Activated B cell treated with CpG ODN at 0.5 μM for 24 hours (primary cell): ENCODE results near the gene SNX14. TPM values are rescaled to one million over a fixed set of nuclear protein-coding genes. Genes with fewer than 3 reads are reported as not detected.
A peak's percentile ranks its signal among the peaks of the same experiment; 100 is the strongest.

Source experiments
- ATAC-seq: fragments of 200-7000 bp; cut with Tn5 transposase; one replicate; pipeline ENCODE4 v1.10.0; 2021; ENCODE audit warnings: low read depth, mild to moderate bottlenecking, moderate library complexity
- CTCF ChIA-PET: fragments of 350-600 bp; sonication (Branson Sonifier 250); formaldehyde crosslinking; loops from one replicate; lab custom pipeline; 2021; ENCODE audit warnings: antibody characterized with exemption; lab: Charles Lee
- POLR2A ChIA-PET: fragments of 350-600 bp; sonication (Branson Sonifier 250); formaldehyde crosslinking; loops from one replicate; lab custom pipeline; 2021; ENCODE audit warnings: antibody characterized with exemption; lab: Charles Lee
- DNase-seq: peaks from one replicate; pipeline ENCODE4 v3.0.0; 2022
- H3K27ac Mint-ChIP-seq: one replicate; pipeline ENCODE4 v1.8.0; 2020; ENCODE audit warnings: mixed read lengths
- H3K27me3 Mint-ChIP-seq: one replicate; pipeline ENCODE4 v1.8.0; 2021; ENCODE audit warnings: mixed read lengths
- H3K36me3 Mint-ChIP-seq: one replicate; pipeline ENCODE4 v1.8.0; 2021; ENCODE audit warnings: low read depth, mixed read lengths
- H3K4me1 Mint-ChIP-seq: one replicate; pipeline ENCODE4 v1.8.0; 2021; ENCODE audit warnings: mixed read lengths
- H3K4me3 Mint-ChIP-seq: one replicate; pipeline ENCODE4 v1.8.0; 2020; ENCODE audit warnings: mild to moderate bottlenecking, mixed read lengths
- H3K9me3 Mint-ChIP-seq: one replicate; pipeline ENCODE4 v1.8.0; 2020; ENCODE audit warnings: mixed read lengths
- CTCF ChIP-seq: fragments of 200-600 bp; IDR thresholded peaks from one replicate; pipeline ENCODE4 v1.8.0; 2022; ENCODE audit warnings: antibody characterized with exemption, mild to moderate bottlenecking
- intact Hi-C: fragments of 100-400 bp; cut with micrococcal nuclease; formaldehyde crosslinking; loops from one replicate; pipeline ENCODE4 v1.15.1; 2024
- total RNA-seq: library from RNA; stranded (reverse); gene quantifications from 2 replicates; pipeline ENCODE4 v1.2.3, GENCODE V29; 2022

SNX14 gene
- total RNA-seq, 1 donor from 2014 or later, result 70.8 TPM

DNA sequence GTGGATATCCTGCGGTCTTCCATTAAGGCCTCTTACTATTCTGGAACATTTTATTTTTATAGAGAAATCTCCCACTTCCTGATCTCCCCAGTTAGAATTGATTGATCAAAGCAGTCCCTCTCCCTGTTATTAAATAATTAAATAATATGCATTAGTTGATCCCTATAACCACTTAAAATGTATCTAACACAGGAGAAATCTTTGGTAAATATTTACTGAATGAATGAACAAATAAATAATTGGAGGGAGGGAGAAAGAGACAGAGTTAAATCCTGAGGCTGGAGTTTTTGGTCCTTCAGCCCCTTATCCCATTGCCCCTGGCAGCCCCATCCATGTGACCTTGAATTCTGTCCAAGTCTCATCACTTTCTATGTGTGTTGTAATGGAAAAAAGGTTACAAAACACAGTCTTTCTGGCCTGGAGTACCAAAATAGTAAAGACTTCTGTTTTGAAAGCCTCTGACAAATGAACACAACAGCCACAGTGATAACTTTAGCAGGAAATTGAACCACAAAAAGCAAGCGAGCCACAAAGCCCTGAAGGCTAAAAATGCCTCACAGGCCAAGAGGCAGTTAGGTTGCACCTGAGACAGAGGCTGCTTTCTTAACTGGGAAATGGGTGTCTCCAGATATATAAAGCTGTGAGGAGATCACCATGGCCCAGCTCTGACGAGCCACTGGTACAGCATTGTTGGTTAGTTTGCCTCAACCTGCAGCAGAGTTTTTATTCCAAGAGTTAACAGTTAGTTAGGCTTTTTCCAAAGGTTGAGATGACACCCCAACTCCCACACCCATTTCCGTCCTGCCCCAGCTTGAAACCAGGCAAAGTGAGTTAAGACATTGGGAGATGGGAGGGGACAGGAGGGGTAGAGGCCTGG lies 132.5 kb downstream of the SNX14 start:
- no peaks in the 10 kb centered on the region for H3K9me3 Mint-ChIP-seq
- H3K36me3 Mint-ChIP-seq, result no peaks in the 10 kb centered on the region
- H3K27me3 Mint-ChIP-seq, result no peaks in the 10 kb centered on the region
- H3K4me1 Mint-ChIP-seq, result peaks cover 93% of the 10 kb centered on the region
- DNase-seq (no peak), ATAC-seq (peak; percentile 47)
- H3K27ac Mint-ChIP-seq, result peak overlapping the region; percentile 62
- intact Hi-C loops, result loop anchor here (1.0 to 10.0 kb wide), 2 partner anchors 11 to 1236 kb away; partner anchors contain the start of genes CEP162 and NT5E
- peak overlapping the region; percentile 12 for H3K4me3 Mint-ChIP-seq
- no peak for TF ChIP-seq CTCF
- CTCF ChIA-PET, result interaction anchor here (3.1 to 6.3 kb wide), 2 partner anchors 11 to 22 kb away, joined by 9 to 23 read pairs; partner anchors contain the start of gene NT5E
- POLR2A ChIA-PET, result interaction anchor here (1.0 to 4.2 kb wide), 5 partner anchors 9 to 217 kb away, joined by 3 to 25 read pairs (median 8); partner anchors contain the start of gene NT5E

DNA sequence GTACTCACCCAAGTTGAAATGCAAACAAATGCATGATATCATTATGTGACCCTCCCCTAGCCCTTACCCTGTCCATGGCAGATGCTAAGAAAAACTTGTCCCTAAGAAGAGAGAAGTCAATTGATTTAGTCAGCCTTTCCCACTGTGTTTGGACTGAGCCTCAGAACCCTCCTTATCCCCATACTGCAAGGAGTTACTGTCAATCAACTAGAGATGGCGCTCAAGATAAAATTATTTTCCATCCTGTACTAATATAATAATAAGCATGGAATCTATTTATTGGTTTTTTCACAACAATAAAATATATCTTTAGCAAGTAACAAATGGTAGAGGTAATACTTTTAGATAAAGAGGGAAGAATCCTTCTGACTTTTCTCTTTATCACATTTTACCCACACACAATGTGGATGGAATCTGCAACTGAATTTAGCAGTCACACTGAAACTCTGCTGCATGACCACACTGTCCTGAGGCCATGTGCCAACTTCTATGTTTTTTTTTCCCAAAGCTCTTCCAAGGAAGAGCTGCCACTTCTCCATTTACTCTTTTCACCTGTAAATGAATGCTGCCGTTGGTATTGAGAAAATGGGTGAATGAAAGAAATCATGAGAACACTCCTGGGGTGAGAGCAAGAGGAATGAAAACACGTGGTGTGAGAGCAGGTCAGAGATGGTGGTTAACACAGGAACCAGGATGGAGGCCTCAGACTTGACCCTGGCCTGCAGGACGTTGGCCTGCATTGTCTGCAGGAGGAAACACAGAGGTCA lies 133.3 kb downstream of the SNX14 start:
- no peaks in the 10 kb centered on the region for H3K27me3 Mint-ChIP-seq
- peaks cover 93% of the 10 kb centered on the region for H3K4me1 Mint-ChIP-seq
- no peak for TF ChIP-seq CTCF
- no peaks in the 10 kb centered on the region for H3K9me3 Mint-ChIP-seq
- POLR2A ChIA-PET, result interaction anchor here (3.5 kb wide), 1 partner anchor 10 kb away, joined by 17 read pairs; the partner anchor contains the start of gene NT5E
- ATAC-seq (no peak), DNase-seq (no peak)
- CTCF ChIA-PET, result interaction anchor here (1.1 to 6.3 kb wide), 3 partner anchors 10 to 23 kb away, joined by 4 to 23 read pairs (median 9); partner anchors contain the start of gene NT5E
- no peaks in the 10 kb centered on the region for H3K36me3 Mint-ChIP-seq
- intact Hi-C loops, result loop anchor here (10.0 kb wide), 1 partner anchor 1236 kb away; the partner anchor contains the start of gene CEP162
- peak overlapping the region; percentile 62 for H3K27ac Mint-ChIP-seq
- H3K4me3 Mint-ChIP-seq, result no peak overlapping the region

- ATAC-seq (no peak), DNase-seq (no peak)
- intact Hi-C loops, result no loop called here
- POLR2A ChIA-PET, result interaction anchor here (3.5 kb wide), 1 partner anchor 9 kb away, joined by 17 read pairs; the partner anchor contains the start of gene NT5E
- Mint-ChIP-seq H3K4me3 (no peak overlapping the region), H3K27me3 (no peaks in the 10 kb centered on the region), H3K27ac (peak overlapping the region; percentile 76), H3K36me3 (no peaks in the 10 kb centered on the region), H3K4me1 (peaks cover 91% of the 10 kb centered on the region), H3K9me3 (no peaks in the 10 kb centered on the region)
- CTCF ChIA-PET, result interaction anchor here (1.1 to 6.3 kb wide), 2 partner anchors 10 to 24 kb away, joined by 4 to 23 read pairs; partner anchors contain the start of gene NT5E
- no peak for TF ChIP-seq CTCF
These were observed 134.3 kb downstream of the SNX14 start for GRCh38 chr6:85459224-85459901.

DNA sequence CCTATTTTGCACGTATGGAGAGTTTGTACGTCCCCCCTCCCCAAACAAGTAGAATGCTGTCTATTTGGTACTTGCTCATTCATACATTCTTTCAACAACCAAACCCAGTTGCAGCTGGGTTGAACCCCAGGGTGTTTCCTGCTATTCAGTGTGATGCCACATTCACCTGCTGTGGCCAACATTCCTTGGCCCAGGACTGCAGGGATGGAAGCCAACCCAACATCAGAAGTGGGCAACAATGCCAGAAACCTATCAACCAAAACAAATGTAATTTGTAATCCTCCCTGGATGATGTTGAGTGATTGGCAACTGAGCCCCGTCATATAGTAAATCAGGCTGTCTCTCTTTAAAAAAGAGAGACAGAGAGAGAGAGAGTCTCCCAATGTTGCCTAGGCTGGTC lies 134.9 kb downstream of the SNX14 start:
- Mint-ChIP-seq H3K36me3 (no peaks in the 10 kb centered on the region), H3K4me1 (peaks cover 93% of the 10 kb centered on the region), H3K27me3 (peaks cover 2% of the 10 kb centered on the region), H3K27ac (peak overlapping the region; percentile 76), H3K4me3 (no peak overlapping the region), H3K9me3 (no peaks in the 10 kb centered on the region)
- ATAC-seq (no peak), DNase-seq (no peak)
- ChIA-PET POLR2A (interaction anchor here (3.5 kb wide), 1 partner anchor 9 kb away, joined by 17 read pairs; the partner anchor contains the start of gene NT5E), CTCF (interaction anchor here (6.3 kb wide), 1 partner anchor 24 kb away, joined by 23 read pairs; no protein-coding TSS in a partner anchor)
- intact Hi-C loops, result no loop called here
- TF ChIP-seq CTCF, result no peak
